ENCODE data around the gene KCNE4. TPM values are rescaled to one million over a fixed set of nuclear protein-coding genes. Genes with fewer than 3 reads are reported as not detected.

KCNE4 gene
- total RNA-seq, 2 experiments from 2014 or later, result not detected

DNA sequence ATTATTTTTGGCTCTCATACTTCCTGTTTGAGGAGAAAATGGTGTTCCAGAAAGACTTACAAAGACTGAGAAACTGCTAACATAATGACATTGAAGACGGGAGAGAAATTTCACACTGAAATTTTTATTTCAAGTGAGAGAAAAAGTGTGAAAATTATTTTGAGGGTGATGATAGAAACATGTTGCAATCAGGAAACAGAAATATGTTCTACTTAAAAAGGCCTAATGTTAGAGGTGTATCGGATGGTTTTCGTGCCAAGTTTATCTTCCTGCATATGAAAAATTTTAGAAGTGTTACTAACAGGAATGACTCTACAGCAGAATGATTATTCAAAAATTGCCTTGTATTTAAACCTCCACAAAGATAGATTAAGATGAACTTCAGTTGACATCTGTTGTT is 50.5 kb downstream of the KCNE4 start:
- no peak overlapping the region for H3K4me3 ChIP-seq (ENCODE audit: low read length)
- intact Hi-C loops (cut with DNase I, micrococcal nuclease), result no loop called here
- H3K27me3 Mint-ChIP-seq, result no peaks in the 10 kb centered on the region
- no peaks in the 10 kb centered on the region for H3K4me1 ChIP-seq (ENCODE audit: insufficient read depth, low read length)
- no peak overlapping the region for H3K27ac Mint-ChIP-seq
- ATAC-seq (ENCODE audit: poor library complexity) (no peak), DNase-seq (no peak)
- H3K9me3 ChIP-seq (ENCODE audit: control insufficient read depth in 1 of 2, insufficient read depth in 1 of 2, low read length in 2 of 2), result no peaks in the 10 kb centered on the region
- H3K27ac ChIP-seq (ENCODE audit: low read depth in 1 of 2, low read length in 2 of 2), result no peak overlapping the region
- POLR2A ChIA-PET, result no interaction called here
- H3K36me3 ChIP-seq (ENCODE audit: insufficient read depth, low read length), result no peaks in the 10 kb centered on the region
- CTCF ChIA-PET, result no interaction called here
- H3K9me3 Mint-ChIP-seq, result no peaks in the 10 kb centered on the region
- no peaks in the 10 kb centered on the region for H3K4me1 Mint-ChIP-seq (ENCODE audit: low read depth)
- H3K4me3 Mint-ChIP-seq, result no peak overlapping the region
- no peaks in the 10 kb centered on the region for H3K27me3 ChIP-seq (ENCODE audit: control insufficient read depth in 1 of 2, insufficient read depth in 2 of 2, low read length in 2 of 2)
- TF ChIP-seq, protein P1, sequence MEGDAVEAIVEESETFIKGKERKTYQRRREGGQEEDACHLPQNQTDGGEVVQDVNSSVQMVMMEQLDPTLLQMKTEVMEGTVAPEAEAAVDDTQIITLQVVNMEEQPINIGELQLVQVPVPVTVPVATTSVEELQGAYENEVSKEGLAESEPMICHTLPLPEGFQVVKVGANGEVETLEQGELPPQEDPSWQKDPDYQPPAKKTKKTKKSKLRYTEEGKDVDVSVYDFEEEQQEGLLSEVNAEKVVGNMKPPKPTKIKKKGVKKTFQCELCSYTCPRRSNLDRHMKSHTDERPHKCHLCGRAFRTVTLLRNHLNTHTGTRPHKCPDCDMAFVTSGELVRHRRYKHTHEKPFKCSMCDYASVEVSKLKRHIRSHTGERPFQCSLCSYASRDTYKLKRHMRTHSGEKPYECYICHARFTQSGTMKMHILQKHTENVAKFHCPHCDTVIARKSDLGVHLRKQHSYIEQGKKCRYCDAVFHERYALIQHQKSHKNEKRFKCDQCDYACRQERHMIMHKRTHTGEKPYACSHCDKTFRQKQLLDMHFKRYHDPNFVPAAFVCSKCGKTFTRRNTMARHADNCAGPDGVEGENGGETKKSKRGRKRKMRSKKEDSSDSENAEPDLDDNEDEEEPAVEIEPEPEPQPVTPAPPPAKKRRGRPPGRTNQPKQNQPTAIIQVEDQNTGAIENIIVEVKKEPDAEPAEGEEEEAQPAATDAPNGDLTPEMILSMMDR (IDR thresholded peaks at IDR 0.05), result no peak
- H3K36me3 Mint-ChIP-seq (ENCODE audit: low read depth), result no peaks in the 10 kb centered on the region

DNA sequence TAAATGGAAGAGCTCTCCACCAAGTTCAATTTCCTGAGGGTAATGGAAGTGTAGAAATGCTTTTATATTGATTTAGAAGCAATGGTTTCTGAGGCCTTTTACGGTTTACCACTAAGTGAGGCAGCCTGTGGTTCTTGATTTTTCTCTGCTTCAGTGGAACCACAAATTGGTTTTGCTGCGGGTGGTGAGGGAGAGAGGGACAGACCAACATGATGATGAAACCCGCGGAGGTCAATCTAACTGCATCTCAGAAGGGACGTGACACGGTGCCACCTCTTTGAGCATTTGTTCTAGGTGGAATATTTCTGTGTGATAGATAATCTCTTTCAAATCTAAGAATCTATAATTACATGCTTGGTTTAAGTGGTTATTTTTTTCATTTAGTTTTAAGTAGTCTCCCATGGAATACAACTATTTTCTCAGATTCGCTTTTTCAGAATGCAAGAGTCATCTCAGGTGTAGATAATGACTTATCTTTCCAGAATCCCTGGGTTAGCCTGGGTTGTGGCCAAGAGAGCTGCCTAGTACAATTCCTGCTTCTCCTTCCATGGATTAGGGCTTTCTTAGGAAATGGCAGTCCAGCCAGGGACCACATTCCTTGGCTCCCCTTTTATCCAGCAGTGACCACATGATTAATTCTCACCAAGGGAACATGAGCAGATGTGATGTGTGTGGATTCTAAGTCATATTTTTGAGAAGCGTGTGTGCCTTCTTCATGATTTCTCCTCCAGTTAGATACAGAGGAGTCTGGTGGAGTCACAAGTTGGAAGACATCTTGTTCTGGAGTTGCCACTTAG is 52.5 kb downstream of the KCNE4 start:
- no peaks in the 10 kb centered on the region for H3K4me1 Mint-ChIP-seq (ENCODE audit: low read depth)
- no peak overlapping the region for H3K4me3 ChIP-seq (ENCODE audit: low read length)
- no peaks in the 10 kb centered on the region for H3K9me3 Mint-ChIP-seq
- H3K9me3 ChIP-seq (ENCODE audit: control insufficient read depth in 1 of 2, insufficient read depth in 1 of 2, low read length in 2 of 2), result no peaks in the 10 kb centered on the region
- intact Hi-C loops (cut with DNase I, micrococcal nuclease), result no loop called here
- no peak for ATAC-seq (ENCODE audit: poor library complexity)
- H3K27me3 Mint-ChIP-seq, result no peaks in the 10 kb centered on the region
- H3K27ac ChIP-seq (ENCODE audit: low read depth in 1 of 2, low read length in 2 of 2), result no peak overlapping the region
- ChIA-PET CTCF (no interaction called here), POLR2A (no interaction called here)
- no peaks in the 10 kb centered on the region for H3K36me3 ChIP-seq (ENCODE audit: insufficient read depth, low read length)
- H3K27ac Mint-ChIP-seq, result no peak overlapping the region
- no peaks in the 10 kb centered on the region for H3K27me3 ChIP-seq (ENCODE audit: control insufficient read depth in 1 of 2, insufficient read depth in 2 of 2, low read length in 2 of 2)
- DNase-seq, result no peak
- no peaks in the 10 kb centered on the region for H3K36me3 Mint-ChIP-seq (ENCODE audit: low read depth)
- H3K4me1 ChIP-seq (ENCODE audit: insufficient read depth, low read length), result no peaks in the 10 kb centered on the region
- H3K4me3 Mint-ChIP-seq, result no peak overlapping the region
- TF ChIP-seq, protein P1 (IDR thresholded peaks at IDR 0.05), result no peak

Other genes starting within 250 kb of the KCNE4 start
- 10 to 100 TPM; 65.5 to 66.6 TPM for gene ACSL3, start 191.2 kb upstream of the KCNE4 start, total RNA-seq